ENCODE measurements around the gene RALGAPA1.
"Not testable (repeated sequence)": the region's sequence is repeated elsewhere in the genome, so short reads cannot be mapped to it uniquely, and the experiment has no call there.

RALGAPA1 gene

DNA sequence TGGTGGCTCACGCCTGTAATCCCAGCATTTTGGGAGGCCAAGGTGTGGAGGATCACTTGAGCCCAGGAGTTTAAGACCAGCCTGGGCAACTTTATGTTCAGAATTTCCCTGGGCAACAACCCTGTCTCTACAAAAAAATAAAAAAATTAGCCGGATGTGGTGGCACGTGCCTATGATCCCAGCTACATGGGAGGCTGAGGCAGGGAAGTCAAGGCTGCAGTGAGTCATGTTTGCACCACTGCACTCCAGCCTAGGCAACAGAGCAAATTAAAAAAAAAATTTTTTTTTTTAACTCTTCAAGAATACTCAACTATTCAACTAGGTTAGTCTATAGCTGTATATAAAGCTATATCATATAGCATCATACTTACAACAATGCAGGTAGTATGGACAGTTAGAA, 113.0 kb downstream of the RALGAPA1 start:
- no peak for DNase-seq

GRCh38 chr14:35695647-35696046, 113.4 kb downstream of the RALGAPA1 start:
- DNase-seq: no peak

- no peak for DNase-seq
These were observed 114.0 kb downstream of the RALGAPA1 start for GRCh38 chr14:35695072-35695471.

GRCh38 chr14:35689000-35689460, 120.1 kb downstream of the RALGAPA1 start:
- no peak for DNase-seq

- no peak for DNase-seq
These were observed 120.8 kb downstream of the RALGAPA1 start for GRCh38 chr14:35688126-35688826.

DNA sequence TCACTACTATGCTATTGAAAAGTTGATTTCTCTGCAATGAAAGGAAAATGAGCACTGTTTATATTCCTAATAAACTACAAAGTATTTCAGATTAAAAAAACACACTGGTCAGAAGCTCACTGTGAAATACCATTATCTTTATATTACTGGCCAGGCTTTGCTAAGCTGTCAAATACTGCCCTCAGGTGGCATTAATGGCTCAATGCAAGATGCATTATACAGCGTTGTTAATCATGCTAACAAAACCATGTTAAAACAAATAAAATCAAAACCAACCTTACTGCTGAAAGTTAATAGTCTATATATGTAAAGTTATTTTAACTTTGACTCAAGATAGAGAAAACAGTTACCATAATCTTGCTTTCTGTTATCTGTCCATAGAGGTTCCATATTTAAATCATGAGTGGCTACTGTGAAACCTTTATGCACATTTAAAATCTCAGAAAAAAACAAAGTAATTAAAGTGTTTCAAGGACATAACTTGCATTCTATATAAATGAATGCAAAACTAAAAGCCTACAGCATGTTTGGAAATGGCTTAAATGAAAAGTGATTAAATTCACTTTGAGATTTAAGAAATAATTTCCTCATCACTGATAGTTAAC, 121.7 kb downstream of the RALGAPA1 start:
- DNase-seq: peak; percentile 49

- DNase-seq: not testable (repeated sequence)
These were observed 125.4 kb downstream of the RALGAPA1 start for GRCh38 chr14:35683688-35684087.

- no peak for DNase-seq
These were observed 126.3 kb downstream of the RALGAPA1 start for GRCh38 chr14:35682802-35683201.

DNA sequence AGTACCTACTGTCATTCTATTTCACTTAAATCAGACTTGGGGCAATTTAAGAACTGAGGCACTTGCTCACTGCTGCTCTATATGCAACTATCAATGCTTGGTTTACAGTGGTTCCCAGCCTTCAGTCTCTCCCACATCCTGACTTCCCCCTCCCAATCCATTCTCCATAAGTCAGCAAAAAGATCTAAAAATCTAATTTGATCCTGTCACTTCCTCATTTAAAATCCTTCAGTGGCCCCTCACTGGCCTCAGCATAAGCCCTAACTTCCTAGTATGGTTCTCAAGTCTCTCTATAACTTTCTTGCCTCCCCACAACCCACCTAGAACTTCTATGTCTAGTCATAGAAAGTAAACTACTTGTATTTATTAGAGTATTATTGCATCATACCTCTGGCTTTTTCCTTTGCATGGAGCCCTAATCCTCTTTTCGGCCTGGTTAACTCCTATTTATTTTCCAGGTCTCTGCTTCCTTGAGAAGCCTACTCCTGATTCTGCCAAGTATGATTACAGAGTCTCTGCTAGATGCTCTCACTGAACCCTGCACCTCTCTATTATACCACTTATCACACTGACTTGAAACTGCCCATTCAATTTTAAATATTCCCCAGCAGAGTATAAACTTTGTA, 130.6 kb downstream of the RALGAPA1 start:
- no peak for DNase-seq

- no peak for DNase-seq
These were observed 139.3 kb downstream of the RALGAPA1 start for GRCh38 chr14:35669782-35670181.

- DNase-seq: no peak
These were observed 142.6 kb downstream of the RALGAPA1 start for GRCh38 chr14:35666429-35667043.

GRCh38 chr14:35661875-35662274, 147.2 kb downstream of the RALGAPA1 start:
- DNase-seq: no peak

DNA sequence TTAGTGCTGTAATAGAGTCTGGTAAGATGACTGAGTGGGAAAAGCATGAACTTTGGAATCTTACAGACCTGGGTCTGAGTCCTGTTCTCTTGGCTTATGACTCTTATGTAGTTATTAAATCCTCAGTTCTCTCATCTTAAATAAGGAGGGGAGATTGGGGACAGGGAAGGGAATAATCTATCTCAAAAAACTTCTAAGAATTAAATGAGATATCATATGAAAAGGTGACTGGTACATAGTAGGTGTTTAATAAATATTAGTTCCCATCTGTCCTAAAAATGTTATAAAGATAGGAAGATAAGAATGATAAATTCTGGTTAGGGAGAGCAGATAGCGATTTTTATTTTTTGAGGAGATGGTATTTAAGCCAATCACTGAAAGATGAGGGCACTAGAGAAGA, 156.1 kb downstream of the RALGAPA1 start:
- no peak for DNase-seq

DNA sequence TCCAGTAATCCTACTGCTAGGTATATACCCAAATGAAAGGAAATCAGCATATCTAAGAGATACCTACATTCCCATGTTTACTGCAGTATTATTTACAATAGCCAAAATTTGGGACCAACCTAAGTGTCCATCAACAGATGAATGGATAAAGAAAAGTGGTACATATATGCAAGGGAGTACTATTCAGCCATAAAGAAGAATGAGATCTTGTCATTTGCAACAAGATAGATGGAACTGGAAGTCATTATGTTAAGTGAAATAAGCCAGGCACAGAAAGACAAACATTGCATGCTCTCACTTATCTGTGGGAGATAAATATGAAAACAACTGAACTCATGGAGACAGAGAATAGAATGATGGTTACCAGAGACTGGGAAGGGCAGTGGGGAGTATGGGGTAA, 165.6 kb downstream of the RALGAPA1 start:
- DNase-seq: no peak

DNA sequence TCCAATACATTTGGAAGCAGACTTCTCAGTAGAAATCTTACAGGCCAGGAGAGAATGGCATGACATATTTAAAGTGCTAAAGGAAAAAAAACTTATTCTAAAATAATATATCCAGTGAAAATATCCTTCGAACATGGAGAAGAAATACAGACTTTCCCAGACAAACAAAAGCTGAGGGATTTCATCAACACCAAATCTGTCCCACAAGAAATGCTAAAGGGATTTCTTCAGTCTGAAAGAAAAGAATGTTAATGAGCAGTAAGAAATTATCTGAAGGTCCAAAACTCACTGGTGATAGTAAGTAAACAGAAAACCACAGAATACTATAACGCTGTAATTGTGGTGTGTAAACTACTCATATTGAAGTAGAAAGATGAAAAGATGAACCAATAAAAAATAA, 171.2 kb downstream of the RALGAPA1 start:
- no peak for DNase-seq

- DNase-seq: no peak
These were observed 171.8 kb downstream of the RALGAPA1 start for GRCh38 chr14:35637269-35637668.

GRCh38 chr14:35632676-35633075, 176.4 kb downstream of the RALGAPA1 start:
- peak; percentile 67 for DNase-seq

DNA sequence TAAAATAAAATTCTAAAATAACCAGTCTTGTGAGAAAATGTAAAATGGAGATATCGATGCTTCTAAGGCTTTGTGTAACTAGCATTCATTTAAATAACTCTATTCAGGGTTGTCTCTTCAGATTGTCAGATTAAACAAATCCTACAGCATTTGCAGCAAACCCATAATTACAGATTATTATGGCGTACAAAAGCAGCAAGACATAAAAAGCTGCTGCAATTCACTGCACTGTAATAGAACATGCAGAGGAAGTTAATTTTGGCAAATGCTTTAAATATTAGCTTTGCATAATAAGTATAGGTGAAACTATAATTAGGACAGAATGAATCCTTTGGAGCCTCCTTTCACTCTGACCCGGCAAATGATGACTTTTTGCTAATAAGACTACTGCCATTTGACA, 176.8 kb downstream of the RALGAPA1 start:
- DNase-seq: peak; percentile 67

DNA sequence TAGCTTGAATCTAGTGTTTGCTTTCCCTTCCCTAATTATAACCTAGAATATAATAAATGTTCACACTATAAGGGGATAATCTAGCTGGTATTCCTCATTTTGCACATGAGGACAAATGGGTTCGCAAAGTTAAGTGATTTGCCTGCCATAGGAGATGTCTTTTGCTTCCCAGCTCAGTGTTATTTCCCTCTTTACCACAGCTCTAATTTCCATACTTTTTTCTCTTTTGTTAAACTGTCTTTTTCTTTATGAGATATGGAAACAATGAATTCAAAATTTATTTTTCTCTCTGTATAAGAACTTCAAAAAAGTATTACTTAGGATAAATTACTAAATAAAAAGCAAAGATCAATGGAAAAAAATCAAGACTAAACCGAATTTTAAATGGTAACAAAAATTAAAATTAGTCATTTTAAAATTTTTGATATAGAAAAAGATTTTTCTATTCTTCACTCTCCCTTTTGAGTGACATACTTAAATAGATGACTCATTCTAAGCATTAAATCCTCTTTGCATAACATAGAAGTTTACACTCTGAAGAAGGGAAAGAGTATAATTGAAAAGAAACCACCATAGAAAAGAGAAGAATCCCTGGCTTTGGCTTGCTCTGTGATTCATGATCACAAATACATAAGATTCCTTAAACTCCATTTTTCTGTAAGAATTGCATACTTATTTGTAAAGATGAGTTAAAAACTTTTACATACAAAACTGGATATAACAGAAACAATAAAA, 177.9 kb downstream of the RALGAPA1 start:
- no peak for DNase-seq

DNA sequence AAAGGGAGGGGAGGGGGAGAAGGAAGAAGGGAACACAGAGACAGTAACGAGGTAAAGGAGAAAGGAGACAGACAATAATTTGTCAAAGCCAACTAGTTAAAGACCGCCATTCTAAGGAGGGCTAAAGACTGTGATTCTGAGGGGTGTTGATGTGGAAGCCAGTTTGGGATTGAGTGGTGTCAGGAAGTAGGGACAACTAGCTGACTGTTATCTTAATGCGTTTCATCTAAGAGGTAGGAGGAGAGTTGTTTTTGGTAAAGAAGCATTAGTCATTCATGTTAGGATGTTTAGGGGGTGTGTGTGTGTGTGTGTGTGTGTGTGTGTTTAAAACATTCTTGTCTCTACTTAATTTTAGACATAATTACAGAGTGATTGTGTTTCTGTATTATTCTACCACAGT, 180.1 kb downstream of the RALGAPA1 start:
- no peak for DNase-seq

DNA sequence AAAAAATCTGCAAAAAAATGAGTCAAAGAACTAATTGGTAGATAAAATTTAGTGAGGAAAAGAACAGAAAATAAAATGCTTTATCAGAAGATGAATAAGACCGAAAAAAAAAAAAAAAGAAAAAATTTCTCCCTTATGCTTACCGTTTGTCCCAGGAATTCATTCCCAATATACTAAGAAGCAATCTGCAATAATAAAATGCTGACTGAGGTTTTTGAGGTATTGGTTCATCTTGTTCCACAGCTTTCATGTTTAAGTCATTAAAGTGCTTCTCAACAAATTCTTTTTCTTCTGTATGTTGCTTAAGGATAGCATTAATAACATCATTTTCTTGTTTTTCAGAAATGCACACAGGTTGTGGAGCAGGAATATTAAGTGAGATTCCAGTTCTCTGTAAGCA, 182.1 kb downstream of the RALGAPA1 start:
- DNase-seq: not testable (repeated sequence)

DNA sequence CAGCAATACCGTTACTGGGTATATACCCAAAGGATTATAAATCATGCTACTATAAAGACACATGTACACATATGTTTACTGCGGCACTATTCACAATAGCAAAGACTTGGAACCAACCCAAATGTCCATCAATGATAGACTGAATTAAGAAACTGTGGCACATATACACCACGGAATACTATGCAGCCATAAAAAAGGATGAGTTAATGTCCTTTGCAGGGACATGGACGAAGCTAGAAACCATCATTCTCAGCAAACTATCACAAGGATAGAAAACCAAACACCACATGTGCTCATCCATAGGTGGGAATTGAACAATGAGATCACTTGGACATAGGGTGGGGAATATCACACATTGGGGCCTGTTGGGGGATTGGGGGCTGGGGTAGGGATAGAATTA, 187.1 kb downstream of the RALGAPA1 start:
- not testable (repeated sequence) for DNase-seq

DNA sequence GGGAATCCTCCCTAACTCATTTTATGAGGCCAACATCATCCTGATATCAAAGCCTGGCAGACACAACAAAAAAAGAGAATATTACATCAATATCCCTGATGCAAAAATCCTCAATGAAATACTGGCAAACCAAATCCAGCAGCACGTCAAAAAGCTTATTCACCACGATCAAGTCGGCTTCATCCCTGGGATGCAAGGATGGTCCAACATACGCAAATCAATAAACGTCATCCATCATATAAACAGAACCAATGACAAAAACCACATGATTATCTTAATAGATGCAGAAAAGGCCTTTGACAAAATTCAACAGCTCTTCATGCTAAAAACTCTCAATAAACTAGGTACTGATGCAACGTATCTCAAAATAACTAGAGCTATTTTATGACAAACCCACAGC, 189.1 kb downstream of the RALGAPA1 start:
- DNase-seq: not testable (repeated sequence)
